Measurements from ENCODE around the gene LEF1.

Gene LEF1

GRCh38 chr4:107999932-108000539, 168.7 kb downstream of the LEF1 start:
- DNase-seq (ENCODE audit: low spot score), result no peak

- DNase-seq (ENCODE audit: low spot score), result no peak
Measured at GRCh38 chr4:107997794-107998193, 170.9 kb downstream of the LEF1 start.
